Right kidney (tissue), 1 donor: Measurements from ENCODE around the gene CCDC30.
"Not testable (repeated sequence)": the region's sequence is repeated elsewhere in the genome, so short reads cannot be mapped to it uniquely, and the experiment has no call there.

Experiments
- DNase-seq: peaks from one replicate; pipeline ENCODE4 v3.0.0-alpha.2; 2016

Gene CCDC30

GRCh38 chr1:42450061-42450460, 13.0 kb upstream of the CCDC30 start:
- no peak for DNase-seq

GRCh38 chr1:42453386-42453785, 9.7 kb upstream of the CCDC30 start:
- no peak for DNase-seq

GRCh38 chr1:42454403-42454802, 8.7 kb upstream of the CCDC30 start:
- DNase-seq, result no peak

GRCh38 chr1:42456010-42456753, 6.9 kb upstream of the CCDC30 start, which contains the start of the genes PPCS and ZMYND12:
Gene PPCS (plus strand): TSS chr1:42456543. CDS start chr1:42456566, 23 bp downstream.
Gene ZMYND12 (minus strand): TSS chr1:42456022. CDS start chr1:42455997, 25 bp downstream.
- DNase-seq, result peak; percentile 99

GRCh38 chr1:42456754-42457089, 6.4 kb upstream of the CCDC30 start:
- no peak for DNase-seq

GRCh38 chr1:42461196-42461595, 1.9 kb upstream of the CCDC30 start:
- no peak for DNase-seq

GRCh38 chr1:42463921-42464320, 835 bp downstream of the CCDC30 start:
- DNase-seq, result no peak

- DNase-seq, result no peak
Measured at GRCh38 chr1:42466030-42466429, 2.9 kb downstream of the CCDC30 start.

GRCh38 chr1:42469727-42470126, 6.6 kb downstream of the CCDC30 start:
- no peak for DNase-seq

GRCh38 chr1:42476605-42477004, 13.5 kb downstream of the CCDC30 start:
- DNase-seq, result no peak

- DNase-seq, result not testable (repeated sequence)
Measured at GRCh38 chr1:42477354-42477753, 14.3 kb downstream of the CCDC30 start.

GRCh38 chr1:42477775-42478174, 14.7 kb downstream of the CCDC30 start:
- no peak for DNase-seq

- DNase-seq, result no peak
Measured at GRCh38 chr1:42479621-42480020, 16.5 kb downstream of the CCDC30 start.

GRCh38 chr1:42480921-42481320, 17.8 kb downstream of the CCDC30 start:
- DNase-seq, result no peak

- no peak for DNase-seq
Measured at GRCh38 chr1:42482635-42483153, 19.6 kb downstream of the CCDC30 start.

GRCh38 chr1:42484382-42484781, 21.3 kb downstream of the CCDC30 start:
- no peak for DNase-seq

- DNase-seq, result no peak
Measured at GRCh38 chr1:42490237-42490636, 27.2 kb downstream of the CCDC30 start.

- not testable (repeated sequence) for DNase-seq
Measured at GRCh38 chr1:42502031-42502430, 38.9 kb downstream of the CCDC30 start.

- DNase-seq, result no peak
Measured at GRCh38 chr1:42504535-42505128, 41.5 kb downstream of the CCDC30 start.

- DNase-seq, result no peak
Measured at GRCh38 chr1:42506576-42506975, 43.5 kb downstream of the CCDC30 start.

- not testable (repeated sequence) for DNase-seq
Measured at GRCh38 chr1:42511581-42512155, 48.6 kb downstream of the CCDC30 start.

GRCh38 chr1:42518908-42519307, 55.8 kb downstream of the CCDC30 start:
- peak; percentile 1 for DNase-seq

- no peak for DNase-seq
Measured at GRCh38 chr1:42523171-42523570, 60.1 kb downstream of the CCDC30 start.

GRCh38 chr1:42524330-42524729, 61.2 kb downstream of the CCDC30 start:
- DNase-seq, result no peak
